OCI-LY3 (cell line): ENCODE results near the gene SMYD2.

Experiments used
- H2AFZ ChIP-seq: fragments of 200-600, 300-600 bp; shearing (Covaris generic); 2 replicates; pipeline ENCODE4 v1.6.0; 2014; ENCODE audit warnings: antibody characterized with exemption, low read depth, low read length
- H3K27ac ChIP-seq: fragments of 200-600, 300-600 bp; sonication (generic); 2 replicates; pipeline ENCODE4 v1.5.1; 2014; ENCODE audit warnings: mild to moderate bottlenecking, low read length, moderate library complexity, mixed read lengths
- H3K27me3 ChIP-seq: fragments of 200-600, 300-600 bp; sonication (generic); 2 replicates; pipeline ENCODE4 v1.6.1; 2014; ENCODE audit warnings: low read depth, low read length, mixed read lengths
- H3K36me3 ChIP-seq: fragments of 200-600, 300-600 bp; sonication (generic); replicated peaks from 2 replicates; pipeline ENCODE3; 2014; ENCODE audit warnings: low read depth, low read length, mixed read lengths
- H3K4me1 ChIP-seq: fragments of 300-600, 200-600 bp; sonication (generic); 2 replicates; pipeline ENCODE4 v1.6.1; 2014; ENCODE audit warnings: low read length, mixed read lengths
- H3K4me2 ChIP-seq: fragments of 200-600, 300-600 bp; sonication (generic); 2 replicates; pipeline ENCODE4 v1.6.1; 2014; ENCODE audit warnings: low read length, mixed read lengths
- H3K4me3 ChIP-seq: fragments of 300-600, 200-600 bp; sonication (generic); 2 replicates; pipeline ENCODE4 v1.5.1; 2014; ENCODE audit warnings: antibody characterized with exemption, mild to moderate bottlenecking, low read length, moderate library complexity
- H3K79me2 ChIP-seq: fragments of 300-600, 200-600 bp; shearing (Covaris generic); 2 replicates; pipeline ENCODE4 v1.6.1; 2014; ENCODE audit warnings: mild to moderate bottlenecking, low read length, mixed read lengths
- H3K9ac ChIP-seq: fragments of 300-600, 200-600 bp; shearing (Covaris generic); 2 replicates; pipeline ENCODE4 v1.6.0; 2014; ENCODE audit warnings: mild to moderate bottlenecking, low read length, moderate library complexity
- H3K9me3 ChIP-seq: fragments of 200-600, 300-600 bp; shearing (Covaris generic); 2 replicates; pipeline ENCODE4 v1.6.1; 2014; ENCODE audit warnings: low read length, mixed read lengths; ENCODE audit not compliant: insufficient read depth
- H4K20me1 ChIP-seq: fragments of 200-600, 300-600 bp; sonication (generic); 2 replicates; pipeline ENCODE4 v1.6.1; 2016; ENCODE audit warnings: low read length, mixed read lengths; ENCODE audit not compliant: insufficient read depth
- CTCF ChIP-seq: fragments of 200-600, 300-600 bp; sonication (generic); IDR thresholded peaks from 2 replicates; pipeline ENCODE4 v1.5.1; 2014; ENCODE audit warnings: antibody characterized with exemption, low read length, low read depth
- EZH2phosphoT487 ChIP-seq: fragments of 200-600 bp; shearing (Covaris generic); IDR thresholded peaks from 2 replicates; pipeline ENCODE4 v1.6.1; 2018; ENCODE audit warnings: antibody characterized with exemption, mixed run types, low read depth

Gene SMYD2

DNA sequence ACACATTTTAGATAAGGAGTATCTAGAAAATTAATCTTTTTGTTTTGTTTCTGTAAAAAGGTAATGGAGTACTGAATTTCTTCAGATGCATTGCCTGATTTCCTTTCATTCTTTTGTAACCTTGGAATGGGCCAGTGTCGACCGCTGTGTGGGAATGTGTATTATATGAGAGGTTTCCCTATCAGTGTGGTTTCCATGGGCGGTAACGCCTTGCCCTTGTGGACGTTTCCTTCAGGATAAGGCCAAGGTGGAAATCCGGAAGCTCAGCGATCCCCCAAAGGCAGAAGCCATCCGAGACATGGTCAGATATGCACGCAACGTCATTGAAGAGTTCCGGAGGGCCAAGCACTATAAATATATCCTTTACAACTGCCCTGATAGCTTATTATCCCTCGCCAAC, 49.8 kb downstream of the SMYD2 start:
- Histone ChIP-seq H3K4me1 (peaks cover 26% of the 10 kb centered on the region), H3K36me3 (peaks cover 28% of the 10 kb centered on the region), H3K9me3 (no peaks in the 10 kb centered on the region), H3K27ac (no peak overlapping the region), H3K27me3 (no peaks in the 10 kb centered on the region), H3K79me2 (no peaks in the 10 kb centered on the region), H3K9ac (no peak overlapping the region), H2AFZ (no peak overlapping the region), H3K4me2 (no peak overlapping the region), H3K4me3 (no peak overlapping the region), H4K20me1 (peaks cover 4% of the 10 kb centered on the region; the same call in 1 of the 2 replicates)
- no peak for TF ChIP-seq EZH2phosphoT487
- TF ChIP-seq CTCF = no peak

DNA sequence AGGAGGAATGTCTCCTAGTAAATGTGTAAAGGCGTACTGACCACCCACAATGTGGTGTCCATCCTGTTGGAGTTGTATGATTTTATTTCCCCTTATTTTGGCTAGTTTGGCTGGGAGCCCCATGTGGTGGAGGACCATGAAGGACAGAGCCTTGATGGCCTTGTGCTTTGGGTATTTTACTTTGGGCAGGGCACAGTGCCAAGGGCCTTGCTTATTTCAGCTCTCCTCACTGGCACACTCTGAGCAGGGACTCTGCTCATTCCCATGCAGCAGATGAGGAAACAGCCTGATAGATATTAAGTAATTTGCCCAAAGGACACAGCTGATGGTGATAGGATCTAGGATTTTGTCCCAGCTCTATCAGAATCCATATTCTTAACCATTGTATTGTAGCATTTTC, 50.2 kb downstream of the SMYD2 start:
- Histone ChIP-seq H3K4me1 (peaks cover 26% of the 10 kb centered on the region), H3K27me3 (no peaks in the 10 kb centered on the region), H3K9ac (no peak overlapping the region), H3K36me3 (peaks cover 28% of the 10 kb centered on the region), H3K27ac (no peak overlapping the region), H2AFZ (no peak overlapping the region), H3K9me3 (no peaks in the 10 kb centered on the region), H3K4me2 (no peak overlapping the region), H3K79me2 (no peaks in the 10 kb centered on the region), H4K20me1 (peaks cover 4% of the 10 kb centered on the region; the same call in 1 of the 2 replicates), H3K4me3 (no peak overlapping the region)
- no peak for TF ChIP-seq EZH2phosphoT487
- TF ChIP-seq CTCF = no peak

- H3K4me3 ChIP-seq = no peak overlapping the region
- H3K4me2 ChIP-seq = no peak overlapping the region
- H4K20me1 ChIP-seq = peaks cover 4% of the 10 kb centered on the region; the same call in 1 of the 2 replicates
- no peak overlapping the region for H3K9ac ChIP-seq
- H3K27me3 ChIP-seq = no peaks in the 10 kb centered on the region
- no peak for TF ChIP-seq EZH2phosphoT487
- TF ChIP-seq CTCF = peak; percentile 92
- no peaks in the 10 kb centered on the region for H3K79me2 ChIP-seq
- H3K4me1 ChIP-seq = peaks cover 24% of the 10 kb centered on the region
- H3K27ac ChIP-seq = no peak overlapping the region
- no peak overlapping the region for H2AFZ ChIP-seq
- no peaks in the 10 kb centered on the region for H3K9me3 ChIP-seq
- peaks cover 31% of the 10 kb centered on the region for H3K36me3 ChIP-seq
Measured at GRCh38 chr1:214331827-214332423, 51.0 kb downstream of the SMYD2 start.

GRCh38 chr1:214332946-214333798, 52.2 kb downstream of the SMYD2 start:
- Histone ChIP-seq H3K36me3 (peaks cover 31% of the 10 kb centered on the region), H3K9me3 (no peaks in the 10 kb centered on the region), H3K4me3 (no peak overlapping the region), H2AFZ (no peak overlapping the region), H4K20me1 (peaks cover 8% of the 10 kb centered on the region), H3K9ac (no peak overlapping the region), H3K4me2 (no peak overlapping the region), H3K79me2 (no peaks in the 10 kb centered on the region), H3K4me1 (peaks cover 24% of the 10 kb centered on the region), H3K27ac (no peak overlapping the region), H3K27me3 (no peaks in the 10 kb centered on the region)
- TF ChIP-seq EZH2phosphoT487 = no peak
- peak; percentile 97 for TF ChIP-seq CTCF
